Suprapubic skin (tissue), 4 donors: Measurements from ENCODE around the gene CCL26.

Experiments
- EP300 ChIP-seq: sonication (generic); formaldehyde crosslinking; IDR thresholded peaks from one replicate; pipeline ENCODE4 v1.6.1; 2017; ENCODE audit warnings: antibody characterized with exemption
- POLR2AphosphoS5 ChIP-seq, 3 donors: sonication (generic); formaldehyde crosslinking; IDR thresholded peaks; one replicate each; pipeline ENCODE4 v1.6.1; 2017; ENCODE audit warnings: antibody characterized with exemption in 3 of 3

DNA sequence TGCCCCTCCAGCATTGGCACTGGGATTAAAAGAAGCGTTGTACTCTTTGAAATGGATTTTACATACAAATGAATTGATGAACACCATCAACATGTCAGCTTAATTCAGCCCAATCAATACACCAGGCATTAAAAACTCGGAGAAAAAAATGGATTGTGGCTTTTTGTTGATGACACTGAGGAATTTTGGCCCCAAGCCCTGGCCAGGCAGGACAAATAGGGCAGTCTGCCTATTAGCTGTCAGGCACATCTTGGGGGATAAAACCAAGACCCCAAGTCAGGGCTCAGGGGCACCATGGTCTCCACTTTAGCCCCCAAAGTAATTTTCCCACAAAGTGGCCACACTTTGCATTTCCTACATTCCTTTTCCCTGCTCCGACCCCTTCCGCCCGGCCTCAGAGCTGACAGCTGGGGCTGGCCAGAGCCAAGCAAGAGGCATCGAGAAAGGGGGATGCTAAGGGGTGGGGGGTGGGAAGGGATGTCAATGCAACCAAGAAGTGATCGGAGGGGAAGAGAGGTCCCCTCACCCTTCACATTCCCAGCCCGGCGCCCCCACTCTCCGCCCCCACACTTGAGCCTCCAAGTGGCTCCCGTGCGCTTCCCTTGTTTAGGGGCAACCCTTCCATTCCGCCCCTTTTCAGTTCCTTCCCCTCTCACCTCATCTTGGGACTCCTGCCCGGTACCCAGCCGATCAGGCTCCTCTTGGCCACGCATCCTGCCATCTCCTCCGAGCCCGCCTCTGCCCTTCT is 34.0 kb downstream of the CCL26 start:
- TF ChIP-seq POLR2AphosphoS5 (IDR thresholded peaks at IDR 0.05) (no peak), EP300 (no peak)
